ENCODE results near the gene JMJD7. TPM values are rescaled to one million over a fixed set of nuclear protein-coding genes. Genes with fewer than 3 reads are reported as not detected.

JMJD7 gene
- total and polyA plus RNA-seq, 8 donors: 6.5 to 16.8 (median 10.5) TPM

DNA sequence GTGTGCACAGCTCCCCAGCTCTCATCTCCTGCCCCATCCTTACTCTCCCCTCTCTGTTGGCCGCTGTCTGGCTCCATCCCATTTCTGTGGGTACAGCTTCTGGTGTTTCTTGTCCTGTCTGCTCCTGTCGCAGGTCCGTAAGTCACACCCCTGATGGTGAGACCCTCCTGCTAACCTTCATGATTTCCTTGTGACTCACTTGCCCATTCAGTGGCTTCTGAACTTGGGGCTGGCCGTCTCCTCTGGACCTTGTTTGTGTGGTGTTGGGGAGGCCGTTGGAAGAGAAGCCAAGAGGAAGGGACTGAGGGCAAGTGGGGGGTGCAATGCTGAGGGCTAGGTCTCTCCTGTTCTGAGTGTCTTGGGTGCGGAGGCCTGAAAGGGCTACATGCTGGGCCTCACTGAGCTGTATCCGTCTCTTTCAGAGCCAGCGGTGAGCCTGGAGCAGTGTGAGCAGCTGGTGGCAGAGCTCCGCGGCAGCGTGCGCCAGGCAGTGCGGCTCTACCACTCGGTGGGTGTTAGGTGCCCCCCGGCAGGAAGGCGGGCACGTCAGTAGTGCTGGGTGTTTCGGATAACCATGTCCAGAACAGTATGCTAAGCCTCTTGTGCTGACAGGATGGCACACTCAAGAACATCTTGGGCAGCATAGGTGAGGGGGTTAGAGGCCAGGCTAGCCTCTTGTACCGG lies 3.7 kb upstream of the JMJD7 start:
- Histone ChIP-seq H3K27ac (no peak overlapping the region), H3K36me3 (peaks cover 0 to 6% (median 0%) of the 10 kb centered on the region in 3 donors), H3K4me3 (no peak overlapping the region), H3K9me3 (no peaks in the 10 kb centered on the region), H3K27me3 (no peaks in the 10 kb centered on the region), H3K4me1 (peaks cover 6 to 15% (median 11%) of the 10 kb centered on the region in 3 donors)
- FAIRE-seq (no peak), ATAC-seq (no peak), DNase-seq (peak in 1 of 6 donors; percentile 63)
- intact Hi-C loops (cut with DNase I): loop anchor here in 1 of 3 donors (5.0 kb wide), 1 partner anchor 83 kb away; no protein-coding TSS in a partner anchor
- TF ChIP-seq, protein P1, sequence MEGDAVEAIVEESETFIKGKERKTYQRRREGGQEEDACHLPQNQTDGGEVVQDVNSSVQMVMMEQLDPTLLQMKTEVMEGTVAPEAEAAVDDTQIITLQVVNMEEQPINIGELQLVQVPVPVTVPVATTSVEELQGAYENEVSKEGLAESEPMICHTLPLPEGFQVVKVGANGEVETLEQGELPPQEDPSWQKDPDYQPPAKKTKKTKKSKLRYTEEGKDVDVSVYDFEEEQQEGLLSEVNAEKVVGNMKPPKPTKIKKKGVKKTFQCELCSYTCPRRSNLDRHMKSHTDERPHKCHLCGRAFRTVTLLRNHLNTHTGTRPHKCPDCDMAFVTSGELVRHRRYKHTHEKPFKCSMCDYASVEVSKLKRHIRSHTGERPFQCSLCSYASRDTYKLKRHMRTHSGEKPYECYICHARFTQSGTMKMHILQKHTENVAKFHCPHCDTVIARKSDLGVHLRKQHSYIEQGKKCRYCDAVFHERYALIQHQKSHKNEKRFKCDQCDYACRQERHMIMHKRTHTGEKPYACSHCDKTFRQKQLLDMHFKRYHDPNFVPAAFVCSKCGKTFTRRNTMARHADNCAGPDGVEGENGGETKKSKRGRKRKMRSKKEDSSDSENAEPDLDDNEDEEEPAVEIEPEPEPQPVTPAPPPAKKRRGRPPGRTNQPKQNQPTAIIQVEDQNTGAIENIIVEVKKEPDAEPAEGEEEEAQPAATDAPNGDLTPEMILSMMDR (IDR thresholded peaks at IDR 0.05): no peak
- 92 to 94% methylated on average over 19 of the region's 19 CpGs for WGBS, 2 donors

DNA sequence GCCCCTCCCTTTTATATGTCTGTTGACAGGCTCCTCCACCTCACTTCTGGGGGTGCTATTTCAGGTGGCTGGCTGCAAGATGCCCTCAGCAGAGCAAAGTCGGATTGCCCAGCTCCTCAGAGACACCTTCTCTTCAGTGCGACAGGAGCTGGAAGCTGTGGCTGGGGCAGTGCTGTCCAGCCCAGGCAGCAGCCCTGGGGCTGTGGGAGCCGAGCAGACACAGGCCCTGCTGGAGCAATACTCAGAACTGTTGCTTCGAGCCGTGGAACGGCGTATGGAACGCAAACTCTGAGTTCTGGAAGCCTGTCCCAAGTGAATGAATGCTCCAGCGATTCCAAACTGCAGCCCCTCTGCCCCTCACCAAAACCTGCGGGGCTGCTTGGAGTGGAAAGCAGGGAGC lies 2.7 kb upstream of the JMJD7 start:
- 91 to 95% methylated on average over 10 of the region's 10 CpGs for WGBS, 2 donors
- no peaks in the 10 kb centered on the region for H3K27me3 ChIP-seq
- TF ChIP-seq, protein P1 (IDR thresholded peaks at IDR 0.05): no peak
- H3K27ac ChIP-seq: no peak overlapping the region
- H3K4me1 ChIP-seq: peaks cover 6 to 15% (median 11%) of the 10 kb centered on the region in 3 donors
- DNase-seq: peak in 1 of 6 donors; percentile 51
- no peak for ATAC-seq
- no peak for FAIRE-seq
- H3K36me3 ChIP-seq: peaks cover 0 to 6% (median 0%) of the 10 kb centered on the region in 3 donors
- no peaks in the 10 kb centered on the region for H3K9me3 ChIP-seq
- no peak overlapping the region for H3K4me3 ChIP-seq
- intact Hi-C loops (cut with DNase I): no loop called here

DNA sequence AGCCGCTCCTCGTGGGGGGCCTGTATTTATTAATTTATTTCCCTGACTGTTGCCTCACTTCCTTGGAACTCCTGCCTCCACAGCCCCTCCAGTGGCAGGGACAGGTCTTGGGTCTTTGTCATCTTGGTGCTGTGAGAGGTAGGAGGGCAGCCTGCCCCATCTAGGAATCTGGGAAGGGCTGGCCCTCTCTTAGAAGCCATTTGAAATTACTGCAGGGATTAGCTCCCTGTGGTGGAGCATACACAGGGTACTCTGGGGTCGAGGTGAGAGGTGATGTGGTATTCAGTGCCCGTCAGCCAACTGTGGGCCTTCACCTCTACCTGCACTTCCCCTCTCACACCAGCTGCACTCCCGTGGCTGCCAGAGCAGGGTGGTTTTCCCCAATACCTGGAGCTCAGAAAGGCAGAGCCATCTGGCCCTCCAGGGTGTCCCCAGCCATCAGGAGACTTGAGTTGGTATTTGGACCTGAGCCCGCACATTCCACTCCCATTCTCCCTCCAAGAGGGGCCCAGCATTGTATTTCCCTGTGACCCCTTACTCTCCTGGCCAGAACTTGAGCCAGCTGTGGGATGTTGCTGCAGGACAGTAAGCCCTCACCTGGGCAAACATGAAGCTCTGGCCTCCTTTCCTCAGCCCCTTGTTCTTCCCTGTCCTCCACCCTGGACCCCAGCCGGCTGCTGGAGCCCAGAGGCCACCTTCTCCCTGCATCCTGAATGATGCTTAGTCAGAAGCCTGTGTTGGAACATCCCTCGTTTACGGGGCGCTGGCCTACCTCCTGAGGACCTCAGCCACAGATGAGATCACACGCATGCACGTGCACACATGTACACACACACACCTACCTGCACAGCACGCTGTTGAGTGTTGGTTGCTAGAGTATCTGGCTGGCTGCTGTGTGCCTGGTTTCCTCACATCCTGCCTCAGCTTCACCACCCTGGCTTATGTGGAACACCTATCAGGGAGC lies 2.0 kb upstream of the JMJD7 start:
- Histone ChIP-seq H3K27ac (no peak overlapping the region), H3K4me1 (peaks cover 6 to 12% (median 11%) of the 10 kb centered on the region in 3 donors), H3K36me3 (peaks cover 0 to 6% (median 0%) of the 10 kb centered on the region in 3 donors), H3K9me3 (no peaks in the 10 kb centered on the region), H3K4me3 (no peak overlapping the region), H3K27me3 (no peaks in the 10 kb centered on the region)
- FAIRE-seq (no peak), DNase-seq (peak in 1 of 6 donors; percentile 66), ATAC-seq (no peak)
- TF ChIP-seq, protein P1 (IDR thresholded peaks at IDR 0.05): no peak
- 84 to 90% methylated on average over 13 of the region's 13 CpGs for WGBS, 2 donors
- intact Hi-C loops (cut with DNase I): no loop called here

DNA sequence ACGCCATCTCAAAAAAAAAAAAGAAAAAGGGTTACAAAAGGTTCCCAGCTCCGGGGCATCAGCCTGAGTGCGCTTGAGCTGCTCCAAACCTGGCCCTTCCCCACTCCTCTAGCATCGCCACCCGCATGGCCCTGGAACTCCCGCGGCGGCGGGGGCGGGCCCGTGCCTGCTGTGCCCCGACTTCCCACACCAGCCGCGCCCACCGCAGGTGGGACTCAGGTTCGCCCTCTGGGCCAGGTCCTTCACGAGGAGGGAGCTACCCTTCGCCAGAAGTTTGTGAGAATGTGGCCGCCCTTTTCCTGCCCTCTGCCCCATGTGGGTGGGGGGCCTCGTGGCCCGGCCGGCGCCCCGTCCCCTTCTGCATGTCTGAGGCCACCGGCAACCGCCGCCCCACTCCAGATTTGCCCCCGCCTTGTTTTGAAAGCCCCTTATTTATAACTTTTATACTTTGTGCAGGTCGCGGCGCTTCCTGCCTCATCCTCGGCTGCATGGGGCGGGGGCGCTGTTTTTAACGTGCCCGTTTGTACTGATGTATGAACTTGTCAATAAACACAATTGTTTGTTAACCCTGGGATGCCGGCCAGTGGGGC lies 507 bp upstream of the JMJD7 start:
- Histone ChIP-seq H3K27ac (no peak overlapping the region), H3K36me3 (peaks cover 0 to 4% (median 0%) of the 10 kb centered on the region in 3 donors), H3K27me3 (no peaks in the 10 kb centered on the region), H3K4me3 (peak overlapping the region; percentile 21 to 76 (median 51)), H3K9me3 (no peaks in the 10 kb centered on the region), H3K4me1 (peaks cover 5 to 7% (median 6%) of the 10 kb centered on the region in 3 donors)
- intact Hi-C loops (cut with DNase I): no loop called here
- FAIRE-seq (no peak), ATAC-seq (peak; percentile 3 to 12 (median 8)), DNase-seq (peak in 2 of 6 donors; percentile 30 to 36)
- TF ChIP-seq, protein P1 (IDR thresholded peaks at IDR 0.05): no peak
- 7 to 9% methylated on average over 36 to 37 of the region's 37 CpGs for WGBS, 2 donors

Measured in pancreas (tissue), 10 donors.